Endothelial cell of umbilical vein (primary cell): ENCODE measurements around the gene SLC6A2.

ENCODE experiments used
- POLR2A ChIP-seq: IDR thresholded peaks from 2 replicates; pipeline ENCODE4 v1.6.1; 2012; ENCODE audit warnings: low read depth, mild to moderate bottlenecking, control low read depth, low read length
- POLR2AphosphoS5 ChIP-seq: IDR thresholded peaks from 2 replicates; pipeline ENCODE4 v1.6.1; 2012; ENCODE audit warnings: low read depth, mild to moderate bottlenecking, control low read depth, low read length, moderate library complexity; ENCODE audit not compliant: insufficient read depth
- TF ChIP-seq, protein P1 (sequence below), 2 donors: IDR thresholded peaks; 1 replicate in 1 of 2; 2 replicates in 1 of 2; pipeline ENCODE4 v1.5.1; 2011; ENCODE audit warnings: low read length in 2 of 2, mild to moderate bottlenecking in 2 of 2, moderate library complexity in 2 of 2, control low read depth in 1 of 2, inconsistent platforms in 1 of 2, low read depth in 1 of 2; ENCODE audit not compliant: insufficient read depth in 1 of 2; ENCODE audit errors: extremely low read depth in 1 of 2
- TF ChIP-seq, protein P2 (sequence below): IDR thresholded peaks from 2 replicates; pipeline ENCODE4 v1.6.1; 2011; ENCODE audit not compliant: insufficient read depth, insufficient read length

DNA sequence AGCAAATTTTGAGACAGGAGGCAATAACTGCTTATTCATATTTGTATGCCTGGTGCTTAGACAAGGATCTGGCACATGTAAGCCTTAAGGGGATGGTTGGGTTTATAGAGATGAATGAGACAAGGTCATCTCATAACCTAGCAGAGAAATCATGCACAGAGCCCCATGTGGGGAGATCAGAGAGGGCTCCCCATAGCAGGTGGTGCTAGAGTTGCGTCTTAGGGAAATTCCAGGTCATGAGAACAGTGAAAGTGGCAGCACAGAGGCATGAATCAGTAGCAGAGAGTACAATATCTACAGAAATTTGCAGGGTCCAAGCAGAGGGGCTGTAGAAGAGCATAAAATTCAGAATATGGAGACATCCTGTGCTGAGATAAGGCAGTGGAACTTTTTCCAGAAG is 57.3 kb downstream of the SLC6A2 start:
- TF ChIP-seq, protein P1, sequence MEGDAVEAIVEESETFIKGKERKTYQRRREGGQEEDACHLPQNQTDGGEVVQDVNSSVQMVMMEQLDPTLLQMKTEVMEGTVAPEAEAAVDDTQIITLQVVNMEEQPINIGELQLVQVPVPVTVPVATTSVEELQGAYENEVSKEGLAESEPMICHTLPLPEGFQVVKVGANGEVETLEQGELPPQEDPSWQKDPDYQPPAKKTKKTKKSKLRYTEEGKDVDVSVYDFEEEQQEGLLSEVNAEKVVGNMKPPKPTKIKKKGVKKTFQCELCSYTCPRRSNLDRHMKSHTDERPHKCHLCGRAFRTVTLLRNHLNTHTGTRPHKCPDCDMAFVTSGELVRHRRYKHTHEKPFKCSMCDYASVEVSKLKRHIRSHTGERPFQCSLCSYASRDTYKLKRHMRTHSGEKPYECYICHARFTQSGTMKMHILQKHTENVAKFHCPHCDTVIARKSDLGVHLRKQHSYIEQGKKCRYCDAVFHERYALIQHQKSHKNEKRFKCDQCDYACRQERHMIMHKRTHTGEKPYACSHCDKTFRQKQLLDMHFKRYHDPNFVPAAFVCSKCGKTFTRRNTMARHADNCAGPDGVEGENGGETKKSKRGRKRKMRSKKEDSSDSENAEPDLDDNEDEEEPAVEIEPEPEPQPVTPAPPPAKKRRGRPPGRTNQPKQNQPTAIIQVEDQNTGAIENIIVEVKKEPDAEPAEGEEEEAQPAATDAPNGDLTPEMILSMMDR (IDR thresholded peaks at IDR 0.05; ENCODE audit: extremely low read depth in 1 of 2, insufficient read depth in 1 of 2, low read depth in 1 of 2, low read length in 2 of 2) = no peak
- no peak for TF ChIP-seq POLR2A
- TF ChIP-seq, protein P2, sequence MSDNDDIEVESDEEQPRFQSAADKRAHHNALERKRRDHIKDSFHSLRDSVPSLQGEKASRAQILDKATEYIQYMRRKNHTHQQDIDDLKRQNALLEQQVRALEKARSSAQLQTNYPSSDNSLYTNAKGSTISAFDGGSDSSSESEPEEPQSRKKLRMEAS = no peak
- TF ChIP-seq POLR2AphosphoS5 = no peak
